ENCODE measurements around the gene GEMIN8. TPM values are rescaled to one million over a fixed set of nuclear protein-coding genes. Genes with fewer than 3 reads are reported as not detected.

Gene GEMIN8
- total and polyA plus RNA-seq, 2 donors from 2014 or later, result 25.4 to 30.0 TPM

GRCh38 chrX:13956998-13957397 is 72.7 kb downstream of the GEMIN8 start:
- no peak for TF ChIP-seq CTCF (IDR thresholded peaks at IDR 0.05; ENCODE audit: borderline replicate concordance, extremely low read depth, insufficient read depth)
- FAIRE-seq, result no peak

More at GRCh38 chrX:13956998-13957397, 72.7 kb downstream of the GEMIN8 start:
- Histone ChIP-seq H3K4me1 (ENCODE audit: control insufficient read depth in 2 of 3, insufficient read depth in 2 of 3, low read depth in 1 of 3, low read length in 3 of 3) (no peaks in the 10 kb centered on the region), H3K4me3 (ENCODE audit: low read length in 3 of 3) (no peak overlapping the region), H3K9me3 (ENCODE audit: control insufficient read depth in 2 of 3, insufficient read depth in 1 of 3, low read length in 3 of 3) (no peaks in the 10 kb centered on the region), H3K27ac (ENCODE audit: low read depth in 2 of 2, low read length in 2 of 2) (no peak overlapping the region), H3K27me3 (ENCODE audit: control insufficient read depth, insufficient read depth, low read length) (peaks cover 7% of the 10 kb centered on the region), H3K36me3 (ENCODE audit: control insufficient read depth in 2 of 3, insufficient read depth in 3 of 3, low read length in 3 of 3) (no peaks in the 10 kb centered on the region), H3K9ac (ENCODE audit: low read length in 3 of 3) (no peak overlapping the region)
- no peak for DNase-seq
- intact Hi-C loops (cut with DNase I), result no loop called here

Other genes with a start within 250 kb of the GEMIN8 start
- gene GPM6B, start 212.8 kb downstream of the GEMIN8 start, total RNA-seq, result 16.0 TPM
- 6.3 TPM for gene GPM6B, start 212.8 kb downstream of the GEMIN8 start, polyA plus RNA-seq (ENCODE audit: insufficient read depth, low read depth, low replicate concordance)